ENCODE data around the gene RAB38. TPM values are rescaled to one million over a fixed set of nuclear protein-coding genes. Genes with fewer than 3 reads are reported as not detected.

The RAB38 gene
- total RNA-seq, 2 experiments from 2014 or later, result 1.2 to 1.5 TPM

GRCh38 chr11:88106666-88107065, 68.6 kb downstream of the RAB38 start:
- ChIA-PET CTCF (interaction anchor here (1.3 to 4.1 kb wide), 5 partner anchors 9 to 446 kb away, joined by 3 to 23 read pairs (median 4); no protein-coding TSS in a partner anchor), POLR2A (no interaction called here)
- DNase-seq, result no peak
- Mint-ChIP-seq H3K27me3 (peaks cover 17% of the 10 kb centered on the region), H3K4me1 (no peaks in the 10 kb centered on the region), H3K9me3 (no peaks in the 10 kb centered on the region), H3K36me3 (ENCODE audit: low read depth) (no peaks in the 10 kb centered on the region), H3K27ac (no peak overlapping the region), H3K4me3 (no peak overlapping the region)

GRCh38 chr11:88105951-88106350, 69.3 kb downstream of the RAB38 start:
- no peaks in the 10 kb centered on the region for H3K36me3 Mint-ChIP-seq (ENCODE audit: low read depth)
- ChIA-PET POLR2A (no interaction called here), CTCF (interaction anchor here (0.5 to 4.1 kb wide), 5 partner anchors 10 to 447 kb away, joined by 3 to 23 read pairs (median 4); no protein-coding TSS in a partner anchor)
- no peak for DNase-seq
- no peaks in the 10 kb centered on the region for H3K9me3 Mint-ChIP-seq
- no peak overlapping the region for H3K4me3 Mint-ChIP-seq
- no peak overlapping the region for H3K27ac Mint-ChIP-seq
- H3K4me1 Mint-ChIP-seq, result no peaks in the 10 kb centered on the region
- H3K27me3 Mint-ChIP-seq, result peaks cover 18% of the 10 kb centered on the region

- Mint-ChIP-seq H3K27me3 (peaks cover 19% of the 10 kb centered on the region), H3K4me1 (no peaks in the 10 kb centered on the region), H3K27ac (no peak overlapping the region), H3K9me3 (no peaks in the 10 kb centered on the region), H3K4me3 (no peak overlapping the region), H3K36me3 (ENCODE audit: low read depth) (no peaks in the 10 kb centered on the region)
- POLR2A ChIA-PET, result no interaction called here
- CTCF ChIA-PET, result interaction anchor here (1.4 to 4.1 kb wide), 2 partner anchors 10 to 447 kb away, joined by 5 to 23 read pairs; no protein-coding TSS in a partner anchor
- no peak for DNase-seq
Measured at GRCh38 chr11:88105526-88105925, 69.7 kb downstream of the RAB38 start.

DNA sequence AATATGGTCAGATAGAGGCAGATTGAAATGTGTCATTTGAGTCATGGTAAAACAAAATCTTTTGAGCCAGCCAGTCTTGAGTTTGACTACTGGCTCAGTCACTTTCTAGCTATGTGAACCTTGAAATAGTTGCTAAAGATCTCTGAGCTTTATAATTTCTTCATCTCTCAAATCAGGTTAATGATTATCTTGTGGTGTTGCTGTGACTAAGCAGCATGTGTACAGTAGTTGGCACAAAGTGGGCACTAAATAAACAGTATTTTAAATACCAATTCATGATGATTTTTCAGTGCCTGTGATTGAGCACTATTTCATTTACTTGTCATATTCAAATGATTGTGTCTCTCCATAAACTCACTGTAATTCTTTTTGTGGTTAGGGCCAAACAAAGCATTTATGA, 70.8 kb downstream of the RAB38 start:
- DNase-seq, result no peak
- Mint-ChIP-seq H3K4me3 (no peak overlapping the region), H3K27ac (no peak overlapping the region), H3K36me3 (ENCODE audit: low read depth) (no peaks in the 10 kb centered on the region), H3K27me3 (peaks cover 21% of the 10 kb centered on the region), H3K9me3 (no peaks in the 10 kb centered on the region), H3K4me1 (no peaks in the 10 kb centered on the region)
- CTCF ChIA-PET, result interaction anchor here (1.0 to 4.1 kb wide), 4 partner anchors 12 to 448 kb away, joined by 3 to 23 read pairs (median 4); no protein-coding TSS in a partner anchor
- POLR2A ChIA-PET, result no interaction called here

DNA sequence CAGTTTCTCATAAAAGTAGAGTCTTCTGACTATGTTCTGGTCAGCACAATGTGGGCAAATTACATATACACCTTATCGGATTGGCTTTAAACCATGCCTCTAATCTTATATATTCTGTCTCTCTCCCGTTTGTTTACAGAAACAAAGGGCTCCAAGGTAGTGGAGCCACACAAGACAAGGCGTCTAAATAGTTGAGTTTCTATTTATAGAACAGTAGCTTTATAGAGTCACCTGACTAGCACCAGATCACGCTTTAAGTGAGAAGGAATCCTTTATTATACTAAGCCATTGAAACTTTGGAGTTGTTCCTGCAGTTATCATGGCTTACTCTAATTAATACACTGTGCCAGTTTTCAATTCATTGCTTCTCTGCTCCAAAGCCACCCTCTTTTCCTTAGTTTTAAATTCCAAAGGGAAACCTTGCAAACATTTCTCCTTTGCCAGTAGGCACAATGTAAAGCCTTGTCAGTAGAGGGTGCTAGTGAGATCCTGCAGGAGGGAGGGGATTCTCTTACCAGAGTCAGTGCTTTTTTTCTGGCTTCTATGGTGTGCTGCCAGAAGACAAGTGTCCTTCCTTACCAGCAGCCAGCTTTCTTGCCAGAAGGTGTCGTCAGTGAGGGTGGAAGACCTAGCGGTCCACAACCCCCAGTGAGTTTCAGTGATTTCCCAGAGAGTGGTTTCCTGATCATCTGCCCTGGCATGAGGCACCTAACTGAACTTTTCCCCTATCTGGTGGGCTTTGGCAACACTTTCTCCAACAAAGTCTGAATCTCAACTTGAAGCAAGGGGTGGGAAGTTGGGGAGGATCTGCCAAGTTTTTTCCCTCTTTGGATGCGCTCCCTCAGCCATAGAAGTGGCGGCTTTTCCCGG, 71.7 kb downstream of the RAB38 start:
- ChIA-PET POLR2A (interaction anchor here (0.5 kb wide), 1 partner anchor 231 kb away, joined by 3 read pairs; no protein-coding TSS in a partner anchor), CTCF (interaction anchor here (0.9 to 4.1 kb wide), 6 partner anchors 13 to 449 kb away, joined by 3 to 23 read pairs (median 6); no protein-coding TSS in a partner anchor)
- peak; percentile 28 for DNase-seq
- Mint-ChIP-seq H3K4me1 (no peaks in the 10 kb centered on the region), H3K4me3 (no peak overlapping the region), H3K9me3 (no peaks in the 10 kb centered on the region), H3K27me3 (peaks cover 21% of the 10 kb centered on the region), H3K27ac (no peak overlapping the region), H3K36me3 (ENCODE audit: low read depth) (no peaks in the 10 kb centered on the region)

- DNase-seq, result no peak
- CTCF ChIA-PET, result interaction anchor here (1.2 to 1.7 kb wide), 3 partner anchors 442 to 445 kb away, joined by 3 to 7 read pairs (median 5); no protein-coding TSS in a partner anchor
- Mint-ChIP-seq H3K27ac (no peak overlapping the region), H3K36me3 (ENCODE audit: low read depth) (no peaks in the 10 kb centered on the region), H3K27me3 (peaks cover 15% of the 10 kb centered on the region), H3K9me3 (no peaks in the 10 kb centered on the region), H3K4me3 (no peak overlapping the region), H3K4me1 (no peaks in the 10 kb centered on the region)
- POLR2A ChIA-PET, result no interaction called here
Measured at GRCh38 chr11:88102598-88102934, 72.7 kb downstream of the RAB38 start.

- no peaks in the 10 kb centered on the region for H3K36me3 Mint-ChIP-seq (ENCODE audit: low read depth)
- H3K9me3 Mint-ChIP-seq, result no peaks in the 10 kb centered on the region
- no peak overlapping the region for H3K27ac Mint-ChIP-seq
- DNase-seq, result no peak
- peaks cover 13% of the 10 kb centered on the region for H3K27me3 Mint-ChIP-seq
- H3K4me3 Mint-ChIP-seq, result no peak overlapping the region
- CTCF ChIA-PET, result interaction anchor here (1.0 to 1.7 kb wide), 4 partner anchors 76 to 445 kb away, joined by 3 to 7 read pairs (median 4); no protein-coding TSS in a partner anchor
- POLR2A ChIA-PET, result no interaction called here
- no peaks in the 10 kb centered on the region for H3K4me1 Mint-ChIP-seq
Measured at GRCh38 chr11:88101881-88102597, 73.2 kb downstream of the RAB38 start.

DNA sequence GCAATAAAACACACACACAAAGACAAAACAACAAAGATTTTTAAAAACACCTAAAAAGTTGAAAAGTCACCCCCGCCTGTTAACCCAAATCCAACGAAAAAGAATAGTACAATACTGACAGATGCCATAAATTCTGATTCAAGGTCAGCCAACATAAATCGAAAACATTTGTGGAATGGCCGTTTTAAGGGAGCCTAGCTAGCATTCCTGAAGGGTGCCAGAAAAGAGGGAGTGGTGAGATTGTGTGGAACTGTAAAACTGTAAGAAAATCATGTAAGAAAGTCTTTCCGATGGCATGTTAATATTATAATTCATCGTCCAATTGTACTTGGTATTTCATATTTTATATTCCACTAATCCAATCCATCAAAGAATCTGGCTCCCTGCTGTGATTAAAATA, 75.1 kb downstream of the RAB38 start:
- no peak for DNase-seq
- H3K36me3 Mint-ChIP-seq (ENCODE audit: low read depth), result no peaks in the 10 kb centered on the region
- H3K4me1 Mint-ChIP-seq, result no peaks in the 10 kb centered on the region
- ChIA-PET CTCF (no interaction called here), POLR2A (no interaction called here)
- no peak overlapping the region for H3K27ac Mint-ChIP-seq
- no peaks in the 10 kb centered on the region for H3K9me3 Mint-ChIP-seq
- H3K4me3 Mint-ChIP-seq, result no peak overlapping the region
- H3K27me3 Mint-ChIP-seq, result peaks cover 8% of the 10 kb centered on the region

- Mint-ChIP-seq H3K9me3 (no peaks in the 10 kb centered on the region), H3K4me1 (no peaks in the 10 kb centered on the region), H3K27ac (no peak overlapping the region), H3K4me3 (no peak overlapping the region), H3K36me3 (ENCODE audit: low read depth) (no peaks in the 10 kb centered on the region), H3K27me3 (peaks cover 8% of the 10 kb centered on the region)
- ChIA-PET CTCF (interaction anchor here (1.1 kb wide), 1 partner anchor 448 kb away, joined by 4 read pairs; no protein-coding TSS in a partner anchor), POLR2A (no interaction called here)
- no peak for DNase-seq
Measured at GRCh38 chr11:88098289-88098688, 77.0 kb downstream of the RAB38 start.

DNA sequence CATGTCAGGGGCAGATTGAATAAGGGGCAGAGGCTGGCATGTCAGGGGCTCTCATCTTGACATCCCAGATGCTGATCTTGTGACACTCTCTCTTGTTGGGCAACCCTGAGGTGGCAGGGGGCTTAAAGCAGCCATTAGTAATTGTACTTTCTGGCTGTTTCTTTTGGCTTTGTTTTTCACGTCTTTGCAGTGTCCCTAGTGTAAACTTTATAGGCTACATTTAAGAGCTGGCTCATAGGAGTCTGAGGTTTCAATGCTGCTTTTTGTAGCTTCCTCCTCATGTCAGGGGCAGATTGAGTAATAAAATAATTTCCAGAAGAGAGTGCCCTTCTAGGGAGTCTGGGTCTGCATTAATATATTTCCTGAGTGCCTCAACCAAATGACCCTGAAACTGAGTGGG, 86.1 kb downstream of the RAB38 start:
- peaks cover 5% of the 10 kb centered on the region for H3K27me3 Mint-ChIP-seq
- no peak for DNase-seq
- POLR2A ChIA-PET, result no interaction called here
- no peaks in the 10 kb centered on the region for H3K4me1 Mint-ChIP-seq
- H3K36me3 Mint-ChIP-seq (ENCODE audit: low read depth), result no peaks in the 10 kb centered on the region
- CTCF ChIA-PET, result no interaction called here
- no peak overlapping the region for H3K27ac Mint-ChIP-seq
- H3K9me3 Mint-ChIP-seq, result no peaks in the 10 kb centered on the region
- no peak overlapping the region for H3K4me3 Mint-ChIP-seq

DNA sequence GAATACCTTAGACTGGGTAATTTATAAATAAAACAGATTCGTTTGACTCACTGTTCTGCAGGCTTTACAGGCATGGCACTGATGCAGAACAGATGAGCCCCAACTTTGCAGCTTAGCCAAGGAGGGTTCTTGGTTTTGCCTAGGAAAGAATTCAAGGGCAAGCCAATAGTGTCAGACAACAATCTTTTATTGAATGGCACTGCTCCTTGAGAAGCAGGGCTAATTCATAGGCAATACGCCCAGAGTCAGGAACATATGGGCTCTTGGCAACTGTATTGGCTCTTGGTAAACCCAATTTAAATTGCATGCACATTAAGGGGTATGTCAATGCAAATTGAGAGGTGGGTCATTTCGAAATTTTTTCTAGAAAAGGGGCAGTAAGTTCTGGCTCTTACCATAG, 87.9 kb downstream of the RAB38 start:
- no peaks in the 10 kb centered on the region for H3K4me1 Mint-ChIP-seq
- H3K36me3 Mint-ChIP-seq (ENCODE audit: low read depth), result no peaks in the 10 kb centered on the region
- no peaks in the 10 kb centered on the region for H3K9me3 Mint-ChIP-seq
- H3K27me3 Mint-ChIP-seq, result peaks cover 5% of the 10 kb centered on the region
- CTCF ChIA-PET, result no interaction called here
- no peak for DNase-seq
- POLR2A ChIA-PET, result no interaction called here
- no peak overlapping the region for H3K4me3 Mint-ChIP-seq
- no peak overlapping the region for H3K27ac Mint-ChIP-seq

- Mint-ChIP-seq H3K4me1 (no peaks in the 10 kb centered on the region), H3K9me3 (no peaks in the 10 kb centered on the region), H3K4me3 (no peak overlapping the region), H3K36me3 (ENCODE audit: low read depth) (no peaks in the 10 kb centered on the region), H3K27me3 (peaks cover 5% of the 10 kb centered on the region), H3K27ac (no peak overlapping the region)
- ChIA-PET POLR2A (no interaction called here), CTCF (no interaction called here)
- no peak for DNase-seq
Measured at GRCh38 chr11:88086297-88086696, 88.9 kb downstream of the RAB38 start.

GRCh38 chr11:88070437-88070836, 104.8 kb downstream of the RAB38 start:
- DNase-seq, result no peak
- ChIA-PET CTCF (no interaction called here), POLR2A (no interaction called here)
- Mint-ChIP-seq H3K36me3 (ENCODE audit: low read depth) (no peaks in the 10 kb centered on the region), H3K9me3 (no peaks in the 10 kb centered on the region), H3K27ac (no peak overlapping the region), H3K4me3 (no peak overlapping the region), H3K4me1 (no peaks in the 10 kb centered on the region), H3K27me3 (peaks cover 9% of the 10 kb centered on the region)
